GM18868 (cell line): ENCODE measurements around the gene SLC48A1.

Source experiments
- ATAC-seq: cut with Tn5 transposase; IDR thresholded peaks from one replicate; pipeline ENCODE4 v1.9.1; 2021; ENCODE audit warnings: mild to moderate bottlenecking, moderate library complexity; ENCODE audit not compliant: unreplicated experiment

SLC48A1 gene

DNA sequence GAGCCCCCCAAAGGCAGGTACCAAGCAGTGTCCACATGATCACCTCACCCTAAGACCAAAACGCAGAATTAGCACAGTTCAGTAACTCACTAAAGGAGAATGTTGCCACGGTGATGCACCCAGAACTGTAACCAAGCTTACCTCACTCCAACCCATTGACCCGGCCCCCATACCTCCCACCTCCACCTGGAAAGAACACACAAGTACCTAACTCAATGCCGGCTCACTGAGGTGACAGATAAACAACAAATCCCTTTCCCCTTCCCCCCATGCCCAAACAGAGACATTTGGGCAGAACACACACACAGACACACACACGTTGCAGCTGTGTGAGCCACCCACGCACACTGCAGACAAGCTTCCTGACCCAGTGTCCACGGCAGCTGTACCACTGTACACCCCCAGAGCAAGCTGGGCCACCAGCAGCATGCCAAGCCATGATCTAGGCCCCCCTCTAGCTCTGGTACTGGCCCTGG, 15.6 kb upstream of the SLC48A1 start:
- ATAC-seq, result no peak

DNA sequence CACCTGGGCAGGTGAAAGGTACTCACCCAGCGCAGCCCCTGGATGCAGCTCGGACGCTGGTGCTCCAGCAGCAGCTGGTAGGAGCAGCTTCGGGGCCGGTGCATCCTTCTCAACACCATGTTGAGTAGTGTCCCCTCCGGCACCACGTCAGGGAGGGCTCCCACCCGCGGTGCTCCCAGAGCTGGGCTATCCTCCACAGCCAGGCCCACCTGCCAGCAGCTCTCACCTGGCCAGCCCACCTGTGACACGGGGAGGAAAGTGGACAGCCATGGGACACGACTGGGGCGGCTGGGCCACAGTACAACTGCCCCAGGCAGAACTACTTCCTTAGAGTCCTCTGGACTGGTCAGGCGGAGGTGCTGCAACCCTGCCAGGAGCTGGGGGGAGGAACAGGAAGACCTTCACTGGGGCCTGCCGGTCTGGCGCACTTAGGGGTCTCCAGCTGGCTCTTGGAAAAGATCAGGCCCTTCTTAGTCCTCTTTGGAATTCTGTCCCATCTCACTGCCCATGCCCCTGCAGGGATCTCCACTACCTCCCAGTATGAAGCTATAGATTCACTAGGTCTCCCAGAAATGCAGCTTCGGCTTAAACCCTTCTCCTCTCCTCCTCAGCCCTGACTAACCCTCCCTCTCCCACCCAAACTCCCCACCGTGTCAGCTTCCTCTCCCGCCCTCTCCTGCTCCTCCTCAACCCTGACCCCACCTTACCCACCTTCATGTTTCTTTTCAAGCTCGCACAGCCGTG, 15.0 kb upstream of the SLC48A1 start:
- ATAC-seq, result no peak

DNA sequence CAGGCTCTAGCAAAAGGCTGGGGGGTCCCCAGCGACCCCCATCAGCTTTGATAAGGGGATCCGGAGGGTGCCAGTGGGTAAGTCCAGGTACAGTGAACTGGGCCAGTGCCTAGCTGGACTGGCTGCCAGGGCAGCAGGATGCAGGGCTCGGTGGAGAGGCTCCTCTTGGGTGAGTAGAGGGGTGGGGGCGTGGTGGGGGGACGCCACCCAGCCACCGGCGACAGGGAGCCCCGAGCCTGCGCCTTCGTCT, 14.5 kb upstream of the SLC48A1 start:
- ATAC-seq, result no peak

DNA sequence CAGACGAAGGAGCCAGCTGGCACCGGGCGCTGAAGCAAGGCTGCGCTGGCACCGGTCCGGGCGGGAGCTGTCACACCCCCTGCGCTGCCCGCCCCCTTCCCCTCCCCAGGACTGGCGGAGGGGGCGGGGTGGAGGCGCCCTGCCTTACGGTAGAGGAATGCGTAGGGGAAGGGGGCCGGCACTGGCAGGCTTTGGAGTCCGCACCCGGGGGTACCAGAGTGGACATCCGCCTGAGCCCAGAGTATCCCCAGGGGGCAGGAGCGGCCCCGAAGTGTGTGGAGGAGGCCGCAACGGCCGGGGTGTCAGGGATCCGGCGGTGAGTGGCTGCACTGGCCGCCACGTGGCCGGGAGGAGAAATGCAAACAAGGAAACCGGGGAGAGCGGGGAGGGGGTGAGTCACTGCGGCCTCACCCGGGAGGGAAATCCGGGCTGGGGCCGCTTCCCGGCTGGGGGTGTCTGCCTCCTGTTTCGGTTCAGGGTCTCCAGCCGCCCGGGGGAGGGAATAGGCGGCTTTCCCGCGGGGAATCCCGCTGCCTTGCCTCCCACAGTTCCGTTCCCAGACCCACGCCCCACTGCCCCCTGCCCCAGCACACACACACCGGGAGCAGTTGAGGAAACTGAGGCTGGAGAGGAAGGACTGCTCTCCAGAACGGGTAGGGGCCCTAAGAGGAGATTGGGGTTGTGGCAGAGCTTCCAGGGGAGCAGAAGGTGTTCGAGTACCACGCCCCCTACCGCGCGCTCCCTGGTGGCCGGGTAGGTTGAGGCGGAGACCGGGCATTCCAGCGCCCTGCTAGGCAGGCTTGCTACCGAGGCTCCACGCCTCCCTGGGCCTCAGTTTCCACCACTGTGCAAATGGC, 14.0 kb upstream of the SLC48A1 start, which contains the start of gene RAPGEF3:
Gene RAPGEF3, minus strand, starts transcription at position 47 of the 857 bp plus-strand sequence. CDS start 324 bp downstream, outside the sequence.
- peak; percentile 37 for ATAC-seq

DNA sequence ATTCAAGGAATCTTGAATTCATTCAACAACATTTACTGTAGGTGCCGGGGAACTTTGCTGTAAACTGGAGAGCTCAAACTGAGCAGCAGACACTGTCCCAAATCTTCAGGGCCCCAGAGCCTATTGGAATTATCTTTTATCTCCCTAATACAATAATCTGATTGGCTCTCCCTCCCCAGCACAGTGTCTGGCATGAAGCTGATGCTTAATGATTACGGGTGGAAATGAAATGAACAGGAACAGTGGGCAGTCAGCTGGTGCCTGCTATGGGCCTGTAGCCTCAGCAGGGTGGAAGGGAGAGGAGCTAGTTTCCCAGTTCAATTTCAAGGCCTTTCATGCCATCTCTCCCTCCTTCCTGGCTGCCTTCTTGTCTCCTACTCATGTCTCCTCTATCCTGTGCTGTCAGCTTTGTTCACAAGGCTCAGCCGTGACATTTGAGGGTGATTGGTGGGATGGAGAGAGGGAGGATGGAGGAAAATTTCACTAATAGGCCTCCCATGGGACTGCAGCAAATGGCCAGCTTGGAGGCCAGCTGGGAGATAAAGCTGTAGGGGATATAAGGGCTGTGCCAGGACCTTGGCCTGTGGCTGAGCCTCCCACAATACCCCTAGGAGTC, 10.1 kb upstream of the SLC48A1 start:
- ATAC-seq, result no peak

DNA sequence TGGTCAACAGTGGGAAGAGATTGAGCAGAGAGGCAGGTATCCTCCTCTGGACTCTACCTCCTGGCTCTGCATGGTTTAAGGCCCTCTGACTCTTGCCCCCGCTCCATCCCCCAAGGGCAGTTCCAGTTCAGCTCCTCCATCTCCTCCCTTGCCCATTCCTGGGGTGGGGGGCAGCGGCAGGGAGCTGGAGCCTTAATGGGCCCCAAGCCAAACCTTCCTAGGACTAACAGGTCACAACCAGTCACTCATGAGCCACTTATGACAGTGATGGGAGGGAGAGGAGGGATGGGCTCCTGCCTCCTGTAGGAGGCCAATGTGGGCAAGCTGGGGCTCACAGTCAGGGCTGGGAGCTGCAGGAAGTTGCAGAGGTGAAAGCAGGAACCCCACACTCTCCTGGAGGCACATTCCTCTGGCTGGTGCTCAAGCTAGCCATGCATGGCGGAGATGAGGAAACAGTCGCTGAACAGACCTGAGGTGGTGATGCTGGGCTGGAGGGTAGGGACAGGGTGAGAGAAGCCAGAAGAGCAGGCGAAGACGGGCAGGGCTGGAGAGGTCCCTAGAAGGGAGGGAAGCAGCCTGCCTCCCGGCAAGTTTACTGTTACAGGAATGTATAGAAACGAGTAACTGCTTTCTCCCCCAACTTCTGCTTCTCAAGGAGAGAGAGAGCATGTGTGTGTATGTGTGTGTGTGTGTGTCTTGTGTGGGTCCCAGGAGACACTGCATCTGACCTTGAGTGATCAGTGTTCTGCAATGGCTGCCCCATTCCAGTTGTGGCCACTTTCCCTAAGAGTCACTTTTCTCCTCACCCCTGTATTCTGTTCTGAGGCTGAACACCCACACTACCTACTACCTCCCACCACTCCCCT, 9.3 kb upstream of the SLC48A1 start:
- ATAC-seq, result no peak

DNA sequence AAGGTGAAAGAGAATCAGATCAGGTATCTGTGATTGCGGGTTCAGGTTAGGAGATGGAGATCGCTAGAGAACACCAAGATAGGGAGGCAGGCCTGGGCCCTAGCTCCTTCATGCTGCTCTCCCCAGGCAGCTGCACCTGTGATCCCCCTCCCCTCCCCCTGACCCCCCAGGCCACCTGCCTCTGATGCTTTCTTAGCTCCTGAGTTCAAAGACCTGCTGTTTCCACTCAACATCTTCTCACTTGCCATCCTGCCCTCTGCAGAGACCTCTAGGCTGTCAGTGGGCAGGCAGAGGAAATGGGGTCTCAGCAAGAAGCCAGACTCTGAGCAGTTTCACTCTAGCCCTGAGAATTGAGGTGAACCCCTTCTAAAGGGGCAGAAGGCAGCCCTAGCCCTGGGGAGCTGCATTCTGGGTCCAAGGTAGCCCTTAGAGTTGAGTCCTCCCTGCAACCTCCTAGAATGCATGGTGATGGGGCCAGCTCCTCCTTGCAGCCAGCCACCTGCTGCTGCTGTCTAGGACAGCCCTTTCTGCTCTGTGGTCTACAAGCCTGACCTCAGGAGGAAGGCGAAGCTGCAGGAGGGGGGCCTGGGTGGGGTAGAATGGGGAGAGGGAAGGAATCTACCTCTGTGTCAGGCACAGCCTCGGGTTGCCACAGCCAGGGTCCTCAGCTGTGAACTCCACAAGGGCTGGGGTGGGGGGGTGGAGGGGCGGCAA, 6.4 kb upstream of the SLC48A1 start:
- ATAC-seq, result no peak

DNA sequence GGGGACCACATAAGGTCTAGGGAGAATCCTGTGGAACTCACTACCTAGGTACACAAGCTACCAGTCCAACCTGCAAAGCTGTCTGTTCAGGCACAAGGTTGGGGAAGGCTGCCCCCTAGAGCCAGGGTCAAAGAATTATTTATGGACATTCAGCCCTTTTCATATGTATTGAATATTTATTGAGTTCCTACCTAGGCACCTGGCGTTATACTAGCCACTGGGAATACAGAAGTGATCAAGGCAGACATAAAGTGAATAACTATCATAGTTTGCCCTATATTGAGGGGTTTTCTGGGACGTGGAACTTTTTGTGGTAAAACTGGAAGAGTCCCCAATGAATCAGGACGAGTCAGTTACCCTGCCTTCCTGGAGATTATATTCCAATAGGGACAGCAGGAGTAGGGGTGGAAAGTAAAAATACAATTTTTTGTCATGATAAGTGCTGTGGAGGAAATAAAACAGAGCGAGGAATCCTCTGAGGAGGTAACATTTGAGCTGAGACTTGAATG, 5.8 kb upstream of the SLC48A1 start:
- ATAC-seq, result peak; percentile 74

DNA sequence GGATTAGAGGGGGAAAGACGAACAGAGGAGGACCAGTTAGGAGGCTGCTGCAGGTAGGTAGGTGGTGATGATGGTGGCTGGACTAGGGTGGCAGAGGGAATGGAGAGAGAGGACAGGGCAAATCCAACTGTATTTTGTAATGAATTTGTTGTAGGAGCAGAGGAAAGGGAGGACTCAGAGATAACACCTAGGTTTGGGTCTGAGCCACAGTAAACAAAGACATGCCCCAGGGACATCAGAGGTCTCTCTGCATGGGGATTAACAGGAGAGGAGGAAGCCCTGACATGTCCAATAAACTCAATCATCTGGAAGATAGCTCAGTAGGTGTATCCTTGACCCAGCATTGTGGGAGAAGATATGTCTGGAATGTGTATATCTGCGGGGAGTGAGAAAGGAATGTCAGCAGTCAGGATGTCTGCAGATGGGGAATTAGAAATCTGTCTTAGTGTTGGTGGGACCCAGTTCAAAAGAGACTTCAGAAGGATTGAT, 4.7 kb upstream of the SLC48A1 start:
- no peak for ATAC-seq

DNA sequence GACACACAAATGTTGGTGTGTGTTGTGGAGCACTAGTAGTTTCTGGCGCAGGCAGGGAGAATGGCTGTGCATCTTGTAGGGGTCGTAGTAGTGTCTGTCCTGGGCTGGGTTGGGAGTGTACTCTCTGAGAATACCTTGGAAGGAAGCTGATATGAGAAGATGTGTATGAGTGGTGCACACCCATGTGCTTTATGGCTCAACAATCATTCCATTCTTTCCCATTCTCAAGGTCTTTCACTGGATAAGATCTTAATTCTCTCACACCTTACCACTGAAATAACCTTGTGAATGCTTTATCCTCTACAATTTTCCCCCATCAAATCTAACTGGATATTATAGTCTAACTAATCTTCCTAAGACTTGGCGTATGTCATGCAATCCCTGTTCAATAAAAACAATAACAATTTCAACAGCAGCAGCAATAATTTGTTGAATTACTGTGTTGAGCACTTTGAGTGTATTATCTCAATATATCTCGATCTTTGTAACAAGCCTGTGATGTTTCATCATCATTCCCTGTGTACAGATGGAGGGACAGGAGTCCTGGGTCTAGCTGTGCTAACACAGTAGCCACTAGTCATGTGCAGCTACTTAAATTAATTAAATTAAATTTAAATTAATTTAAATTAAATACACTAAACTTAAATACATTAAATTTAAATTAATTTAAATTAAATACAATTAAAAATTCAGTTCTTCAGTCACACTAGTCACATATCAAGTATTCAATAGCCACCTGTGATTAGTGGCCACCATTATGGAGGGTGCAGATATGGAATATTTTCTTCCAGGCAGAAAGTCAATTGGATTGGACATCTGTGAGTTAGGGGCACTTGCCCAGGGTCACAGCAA, 3.6 kb upstream of the SLC48A1 start:
- ATAC-seq, result no peak

DNA sequence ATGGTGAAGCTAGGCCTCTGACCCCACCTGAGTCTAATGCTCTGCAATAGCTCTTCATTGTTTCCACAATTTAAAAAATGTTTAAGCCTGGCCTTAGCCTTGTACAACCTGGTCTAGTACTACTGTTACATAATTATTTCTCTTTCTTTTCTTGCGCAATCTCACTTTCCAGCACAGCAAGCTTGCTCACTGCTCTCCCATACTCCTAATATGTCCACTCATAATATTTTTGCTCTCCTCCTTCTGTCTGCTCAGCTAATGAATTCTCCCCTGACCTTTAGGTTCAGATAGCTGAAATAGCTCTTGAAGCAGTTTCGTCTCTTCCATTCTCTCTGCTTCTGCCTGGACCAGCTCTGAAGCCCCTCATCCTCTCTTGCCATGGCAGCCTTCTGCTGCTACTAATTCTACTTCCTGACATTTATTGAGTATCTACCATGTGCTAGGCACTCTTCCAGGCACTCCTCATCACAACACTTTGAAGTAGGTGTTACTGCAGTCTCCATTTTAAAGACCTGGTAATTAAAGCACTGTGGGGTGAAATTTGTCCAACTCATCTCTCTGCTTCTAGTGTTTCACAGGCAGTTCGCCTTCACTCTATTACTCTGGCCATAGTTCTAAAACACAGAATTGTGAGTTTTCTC, 2.8 kb upstream of the SLC48A1 start:
- ATAC-seq, result no peak

DNA sequence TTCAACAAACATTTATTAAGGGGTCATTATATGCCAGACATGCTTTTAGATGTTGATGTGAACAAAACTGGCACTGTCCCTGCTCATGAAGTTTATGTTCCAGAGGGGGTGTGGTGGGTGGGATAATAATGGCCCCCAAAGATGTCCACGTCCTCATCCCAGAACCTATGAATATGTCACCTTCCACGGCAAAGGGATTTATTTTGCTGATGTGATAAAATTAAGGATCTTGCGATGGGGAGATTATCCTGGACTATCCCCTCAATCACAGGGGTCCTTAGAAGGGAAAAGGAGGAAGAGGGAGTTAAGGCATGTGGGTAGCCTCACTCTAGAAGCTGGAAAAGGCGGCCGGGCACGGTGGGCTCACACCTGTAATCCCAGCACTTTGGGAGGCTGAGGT, 1.7 kb upstream of the SLC48A1 start:
- no peak for ATAC-seq

DNA sequence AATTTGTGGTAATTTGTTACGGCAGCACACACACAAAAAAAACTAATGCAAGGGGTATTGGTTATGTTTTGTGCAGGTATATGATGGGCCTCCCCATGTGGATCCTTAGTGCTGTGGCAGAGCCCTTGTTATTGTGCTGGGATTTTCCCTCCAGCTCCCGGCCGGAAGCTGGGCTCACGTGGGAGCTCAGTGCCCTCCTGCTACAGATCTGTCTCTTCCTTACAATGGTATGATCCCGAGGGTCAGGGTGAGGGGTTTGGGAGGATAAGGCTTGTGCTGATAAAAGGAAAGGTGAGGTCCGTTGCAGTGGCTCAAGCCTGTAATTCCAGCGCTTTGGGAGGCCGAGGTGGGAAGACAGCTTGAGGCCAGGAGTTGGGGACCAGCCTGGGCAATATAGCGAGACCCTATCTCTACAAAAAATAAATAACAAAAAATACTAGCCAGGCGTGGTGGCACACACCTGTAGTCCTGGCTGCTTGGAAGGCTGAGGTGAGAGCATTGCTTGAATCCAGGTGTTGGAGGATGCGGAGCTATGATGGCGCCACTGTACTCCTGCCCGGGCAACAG, 861 bp upstream of the SLC48A1 start:
- no peak for ATAC-seq

DNA sequence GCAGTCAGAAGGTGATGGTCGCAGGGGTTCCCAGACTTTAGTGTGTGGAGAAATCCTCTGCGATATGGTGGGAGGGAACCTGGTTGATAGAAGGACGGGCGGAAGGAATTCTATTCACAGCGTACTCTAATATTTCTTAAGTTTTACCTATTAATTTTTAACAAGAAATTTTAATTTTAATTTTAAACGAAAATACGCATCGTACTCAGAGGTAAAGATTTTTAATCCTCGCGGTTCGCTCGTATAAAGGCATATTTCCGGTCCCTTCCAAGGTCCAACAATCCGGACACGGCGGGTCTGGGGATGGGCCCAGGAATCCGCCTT, 338 bp upstream of the SLC48A1 start:
- no peak for ATAC-seq

DNA sequence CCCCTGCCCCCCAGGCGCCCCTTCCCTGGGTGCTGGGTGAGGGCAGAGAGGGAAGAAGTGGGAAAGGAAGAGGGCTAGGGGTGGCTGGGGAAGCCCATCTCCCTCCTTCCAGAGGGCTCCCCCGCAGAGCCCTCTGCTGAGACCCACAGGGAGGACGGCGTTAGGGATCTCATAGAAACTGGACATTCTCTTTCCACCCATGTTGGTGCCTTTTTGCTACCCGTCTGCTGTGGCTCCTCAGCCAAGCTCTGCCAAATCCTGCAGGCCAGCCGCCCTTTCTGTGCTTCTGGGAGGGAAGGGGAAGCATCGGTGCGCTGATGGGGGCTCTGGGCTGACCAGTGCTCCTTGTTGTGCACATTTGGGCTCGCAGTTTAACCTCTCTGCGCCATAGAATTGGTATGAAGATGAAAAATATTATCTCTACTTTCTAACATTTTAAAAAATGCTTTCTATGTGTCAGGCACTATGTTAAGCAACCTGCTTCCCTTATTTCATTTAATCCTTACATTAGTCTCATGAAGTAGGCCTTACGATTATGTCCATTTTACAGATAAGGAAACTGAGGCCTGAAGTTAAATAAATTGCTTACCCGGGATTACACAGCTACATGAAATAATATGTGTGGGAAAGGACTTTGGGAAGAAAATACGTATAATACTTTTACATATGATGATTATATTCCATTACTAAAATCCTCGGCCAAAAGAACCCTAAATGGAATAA, 981 bp downstream of the SLC48A1 start:
- ATAC-seq, result no peak

DNA sequence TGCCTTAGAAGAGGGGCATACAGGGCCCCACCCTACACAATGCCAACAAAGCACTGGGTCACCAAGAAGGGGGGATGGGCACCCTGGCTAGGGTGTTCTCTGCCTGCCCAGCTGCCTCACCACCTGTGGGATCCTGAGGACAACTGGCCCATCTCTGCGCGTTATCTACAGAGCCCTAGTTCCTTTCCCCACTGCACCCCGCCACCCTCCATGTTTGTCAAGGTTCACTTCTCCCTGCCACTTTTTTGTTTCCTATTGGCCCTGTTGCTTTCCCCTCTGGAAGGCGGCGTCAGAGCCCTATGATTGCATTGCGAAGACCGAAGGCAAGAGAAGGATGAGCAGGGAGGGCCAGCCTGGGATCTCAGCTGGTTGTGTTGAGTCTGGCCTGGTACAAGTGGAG, 1.6 kb downstream of the SLC48A1 start:
- ATAC-seq, result no peak

DNA sequence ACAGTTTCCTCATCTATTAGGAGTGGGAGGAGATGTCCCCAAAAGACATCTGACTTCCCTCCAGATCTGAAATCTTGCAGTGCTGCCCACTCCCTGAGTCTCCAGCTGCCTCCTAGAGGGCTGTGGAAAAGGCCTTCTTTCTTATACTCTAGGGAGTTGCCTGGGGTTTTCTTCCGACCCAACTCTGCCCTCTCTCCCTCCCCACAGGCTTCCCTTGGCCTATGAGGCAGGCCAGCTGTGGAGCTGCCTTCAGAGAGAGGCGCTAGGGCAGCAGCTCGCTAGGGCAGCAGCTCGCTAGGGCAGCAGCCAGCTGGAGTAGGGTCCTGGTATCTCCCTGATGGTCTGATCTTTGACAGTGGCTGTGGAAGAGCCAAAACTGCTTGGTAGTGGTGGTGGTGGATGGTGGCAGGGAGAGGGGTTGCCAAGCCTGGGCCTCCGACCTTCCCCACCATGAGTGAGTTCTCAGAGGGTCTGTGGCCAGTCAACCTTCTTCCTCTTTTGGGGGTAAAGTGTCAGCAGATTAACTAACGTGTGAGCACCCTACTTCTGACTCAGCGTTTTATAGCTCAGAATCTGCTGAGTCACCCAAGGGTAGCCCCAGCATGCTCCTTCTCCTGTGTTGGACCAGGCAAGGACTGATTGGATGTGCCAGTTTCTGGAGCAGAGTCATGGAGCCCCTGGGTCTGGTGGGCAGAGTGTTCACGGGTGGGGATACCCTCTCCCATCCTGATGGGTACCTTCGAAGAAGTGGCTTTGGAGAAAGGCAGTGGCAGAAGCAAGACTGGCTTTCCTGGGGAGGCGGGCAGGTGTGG, 2.3 kb downstream of the SLC48A1 start:
- no peak for ATAC-seq
